Liver (tissue), 9 donors: ENCODE results near the gene SIPA1L2. TPM values are rescaled to one million over a fixed set of nuclear protein-coding genes. Genes with fewer than 3 reads are reported as not detected.
A peak's percentile ranks its signal among the peaks of the same experiment; 100 is the strongest.

Source experiments
- DNase-seq: peaks from one replicate; pipeline ENCODE4 v3.0.0-alpha.2; 2017; ENCODE audit warnings: low spot score
- H3K27ac ChIP-seq, 2 donors: one replicate each; pipeline ENCODE4 v1.7.0; 2013; ENCODE audit warnings: inconsistent platforms in 2 of 2, low read length in 2 of 2, control low read depth in 1 of 2, low read depth in 1 of 2, mild to moderate bottlenecking in 1 of 2
- H3K27me3 ChIP-seq, 4 donors: one replicate each; pipeline versions ENCODE4 v1.6.1 to v1.7.0; 2013; ENCODE audit warnings: low read length in 3 of 4, inconsistent platforms in 1 of 4, mild to moderate bottlenecking in 1 of 4, moderate library complexity in 1 of 4; ENCODE audit not compliant: control insufficient read depth in 4 of 4, insufficient read depth in 4 of 4
- H3K36me3 ChIP-seq, 4 donors: one replicate each; pipeline versions ENCODE4 v1.6.1 to v1.7.0; 2013; ENCODE audit warnings: low read length in 3 of 4, mild to moderate bottlenecking in 3 of 4, low read depth in 1 of 4, moderate library complexity in 1 of 4; ENCODE audit not compliant: control insufficient read depth in 4 of 4, insufficient read depth in 3 of 4
- H3K4me1 ChIP-seq, 4 donors: one replicate each; pipeline versions ENCODE4 v1.6.1 to v1.7.0; 2013; ENCODE audit warnings: low read length in 3 of 4, mild to moderate bottlenecking in 3 of 4, moderate library complexity in 1 of 4; ENCODE audit not compliant: control insufficient read depth in 4 of 4, insufficient read depth in 4 of 4
- H3K4me3 ChIP-seq, 3 donors: one replicate each; pipeline versions ENCODE4 v1.6.1 to v1.7.0; 2013; ENCODE audit warnings: low read length in 3 of 3, control low read depth in 1 of 3, low read depth in 1 of 3, mild to moderate bottlenecking in 1 of 3
- H3K9ac ChIP-seq, 2 donors: one replicate each; pipeline ENCODE4 v1.7.0; 2013; ENCODE audit warnings: low read length in 2 of 2, mild to moderate bottlenecking in 2 of 2, moderate library complexity in 2 of 2, control low read depth in 1 of 2, low read depth in 1 of 2
- H3K9me3 ChIP-seq, 4 donors: one replicate each; pipeline versions ENCODE4 v1.6.1 to v1.7.0; 2013; ENCODE audit warnings: low read length in 3 of 4; ENCODE audit not compliant: control insufficient read depth in 4 of 4
- FOXA1 ChIP-seq: IDR thresholded peaks from 2 replicates; pipeline ENCODE4 v1.6.1; 2016; ENCODE audit warnings: antibody characterized with exemption
- GABPA ChIP-seq, 2 donors: IDR thresholded peaks in 1 of 2; conservative IDR thresholded peaks in 1 of 2; 2 replicates each; pipeline ENCODE4 v1.6.1; 2016; ENCODE audit warnings: antibody characterized with exemption in 2 of 2, mild to moderate bottlenecking in 1 of 2, moderate library complexity in 1 of 2
- HNF4A ChIP-seq, 2 donors: conservative IDR thresholded peaks; 2 replicates each; pipeline ENCODE4 v1.6.1; 2016; ENCODE audit warnings: antibody characterized with exemption in 2 of 2, mild to moderate bottlenecking in 2 of 2
- JUND ChIP-seq, 2 donors: IDR thresholded peaks; 2 replicates each; pipeline ENCODE4 v1.6.1; 2016; ENCODE audit warnings: antibody characterized with exemption in 2 of 2
- NR2F2 ChIP-seq: IDR thresholded peaks from 2 replicates; pipeline ENCODE4 v1.6.1; 2016; ENCODE audit warnings: antibody characterized with exemption
- RAD21 ChIP-seq, 2 donors: IDR thresholded peaks; 2 replicates each; pipeline ENCODE4 v1.6.1; 2016; ENCODE audit warnings: antibody characterized with exemption in 2 of 2, mild to moderate bottlenecking in 2 of 2
- RXRA ChIP-seq, 2 donors: IDR thresholded peaks; 2 replicates each; pipeline ENCODE4 v1.6.1; 2017 to 2018; ENCODE audit warnings: antibody characterized with exemption in 2 of 2, mild to moderate bottlenecking in 1 of 2
- SP1 ChIP-seq: IDR thresholded peaks from 2 replicates; pipeline ENCODE4 v1.6.1; 2018; ENCODE audit warnings: antibody characterized with exemption, mild to moderate bottlenecking
- TAF1 ChIP-seq: conservative IDR thresholded peaks from 2 replicates; pipeline ENCODE4 v1.6.1; 2016; ENCODE audit warnings: antibody characterized with exemption, mild to moderate bottlenecking
- YY1 ChIP-seq: IDR thresholded peaks from 2 replicates; pipeline ENCODE4 v1.6.1; 2016; ENCODE audit warnings: antibody characterized with exemption, mild to moderate bottlenecking
- WGBS: extraction: QIAGEN DNeasy Blood & Tissue Kit; methylation state at CpG from one replicate; pipeline ENCODE4 v1.1.7; 2013; 5-methylcytosine and 5-hydroxymethylcytosine counted together
- polyA plus RNA-seq, 2 donors: library from polyadenylated mRNA; stranded (reverse) in 1 of 2; unstranded in 1 of 2; fragments of 200-250 nt in 1 of 2; fragments of >200 nt in 1 of 2; fragmentation: Nextera tagmentation in 1 of 2; extraction: Ambion mirVana in 1 of 2; gene quantifications; one replicate each; pipeline versions ENCODE4 v1.2.1 to v1.2.3, GENCODE V29; 2013 to 2015
- total RNA-seq, 2 donors: library from RNA; depleted of rRNA; stranded (reverse); fragments of >200 nt; gene quantifications; one replicate each; pipeline ENCODE4 v1.2.3, GENCODE V29; 2014
- TF ChIP-seq, protein P1 (sequence below): IDR thresholded peaks from 2 replicates; pipeline ENCODE4 v1.6.1; 2016; ENCODE audit warnings: antibody characterized with exemption
- TF ChIP-seq, protein P2 (sequence below): IDR thresholded peaks from 2 replicates; pipeline ENCODE4 v1.6.1; 2016; ENCODE audit warnings: antibody characterized with exemption
- TF ChIP-seq, protein P3 (sequence below): IDR thresholded peaks from 2 replicates; pipeline ENCODE4 v1.6.1; 2016; ENCODE audit warnings: antibody characterized with exemption, mild to moderate bottlenecking
- donor health status: healthy.
- donor health status: healthy.
- donor health status: healthy.
- donor health status: healthy.
- donor health status: healthy.

The SIPA1L2 gene
- total and polyA plus RNA-seq, 4 donors, result 1.9 to 18.5 (median 4.0) TPM

DNA sequence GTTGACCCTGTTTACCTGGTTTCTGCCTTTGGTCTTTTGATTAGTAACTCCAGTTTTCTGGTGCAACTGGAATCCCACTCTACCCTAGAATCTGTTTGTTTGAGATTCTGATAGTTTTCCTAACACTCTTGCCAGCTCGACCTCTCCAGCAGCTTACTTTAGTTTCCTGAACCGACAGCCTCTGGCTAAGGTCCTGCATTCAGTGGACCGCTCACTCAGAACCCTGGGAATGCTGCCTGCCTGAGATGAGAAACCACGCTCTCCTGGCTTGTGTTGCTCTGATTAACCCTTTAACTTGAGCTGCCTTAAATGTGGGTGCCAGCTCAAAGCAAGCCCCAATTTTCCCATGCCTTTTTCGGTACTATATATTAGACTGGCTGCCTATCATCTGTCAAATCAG lies 45.3 kb upstream of the SIPA1L2 start:
- peak overlapping the region; percentile 46 to 66 for H3K27ac ChIP-seq
- peak overlapping the region in 1 of 3 donors; percentile 34 for H3K4me3 ChIP-seq
- WGBS, result 34% methylated on average over 5 of the region's 5 CpGs
- no peaks in the 10 kb centered on the region for H3K27me3 ChIP-seq
- DNase-seq, result no peak
- H3K36me3 ChIP-seq, result no peaks in the 10 kb centered on the region
- H3K4me1 ChIP-seq, result peaks cover 2 to 11% (median 9%) of the 10 kb centered on the region in 4 donors
- peak overlapping the region in 1 of 2 donors; percentile 38 for H3K9ac ChIP-seq
- TF ChIP-seq, protein P1, sequence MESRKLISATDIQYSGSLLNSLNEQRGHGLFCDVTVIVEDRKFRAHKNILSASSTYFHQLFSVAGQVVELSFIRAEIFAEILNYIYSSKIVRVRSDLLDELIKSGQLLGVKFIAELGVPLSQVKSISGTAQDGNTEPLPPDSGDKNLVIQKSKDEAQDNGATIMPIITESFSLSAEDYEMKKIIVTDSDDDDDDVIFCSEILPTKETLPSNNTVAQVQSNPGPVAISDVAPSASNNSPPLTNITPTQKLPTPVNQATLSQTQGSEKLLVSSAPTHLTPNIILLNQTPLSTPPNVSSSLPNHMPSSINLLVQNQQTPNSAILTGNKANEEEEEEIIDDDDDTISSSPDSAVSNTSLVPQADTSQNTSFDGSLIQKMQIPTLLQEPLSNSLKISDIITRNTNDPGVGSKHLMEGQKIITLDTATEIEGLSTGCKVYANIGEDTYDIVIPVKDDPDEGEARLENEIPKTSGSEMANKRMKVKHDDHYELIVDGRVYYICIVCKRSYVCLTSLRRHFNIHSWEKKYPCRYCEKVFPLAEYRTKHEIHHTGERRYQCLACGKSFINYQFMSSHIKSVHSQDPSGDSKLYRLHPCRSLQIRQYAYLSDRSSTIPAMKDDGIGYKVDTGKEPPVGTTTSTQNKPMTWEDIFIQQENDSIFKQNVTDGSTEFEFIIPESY, result peak; percentile 10
- TF ChIP-seq HNF4A (conservative IDR thresholded peaks at IDR 0.05) (peak; percentile 35 to 54), RAD21 (IDR thresholded peaks at IDR 0.05) (peak in 1 of 2 donors; percentile 9), RXRA (IDR thresholded peaks at IDR 0.05) (no peak)
- H3K9me3 ChIP-seq, result no peaks in the 10 kb centered on the region

DNA sequence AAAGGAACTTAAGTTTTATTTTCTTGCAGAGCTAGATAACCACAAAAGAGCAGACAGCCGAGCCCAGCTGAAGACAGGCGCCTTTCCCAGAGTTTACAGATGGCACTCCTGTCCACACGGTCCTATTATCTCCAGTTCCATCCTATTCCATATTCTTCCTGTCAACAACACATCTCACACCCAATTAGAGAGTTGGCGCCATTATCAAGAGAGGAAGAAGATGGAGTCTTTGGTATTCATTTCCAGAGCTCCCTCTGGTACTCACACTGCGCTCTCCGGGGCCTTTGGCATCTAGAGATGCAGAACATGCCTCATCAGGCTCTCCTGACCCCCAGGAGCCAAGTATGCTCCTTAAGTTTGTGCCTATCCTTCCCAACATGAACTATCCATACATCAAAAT lies 43.3 kb upstream of the SIPA1L2 start:
- Histone ChIP-seq H3K36me3 (no peaks in the 10 kb centered on the region), H3K27me3 (no peaks in the 10 kb centered on the region), H3K27ac (no peak overlapping the region), H3K9ac (no peak overlapping the region), H3K4me1 (peaks cover 0 to 11% (median 9%) of the 10 kb centered on the region in 4 donors), H3K9me3 (no peaks in the 10 kb centered on the region), H3K4me3 (no peak overlapping the region)
- TF ChIP-seq FOXA1 (no peak), JUND (IDR thresholded peaks at IDR 0.05) (no peak)
- TF ChIP-seq, protein P2, sequence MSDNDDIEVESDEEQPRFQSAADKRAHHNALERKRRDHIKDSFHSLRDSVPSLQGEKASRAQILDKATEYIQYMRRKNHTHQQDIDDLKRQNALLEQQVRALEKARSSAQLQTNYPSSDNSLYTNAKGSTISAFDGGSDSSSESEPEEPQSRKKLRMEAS, result no peak
- TF ChIP-seq, protein P3, sequence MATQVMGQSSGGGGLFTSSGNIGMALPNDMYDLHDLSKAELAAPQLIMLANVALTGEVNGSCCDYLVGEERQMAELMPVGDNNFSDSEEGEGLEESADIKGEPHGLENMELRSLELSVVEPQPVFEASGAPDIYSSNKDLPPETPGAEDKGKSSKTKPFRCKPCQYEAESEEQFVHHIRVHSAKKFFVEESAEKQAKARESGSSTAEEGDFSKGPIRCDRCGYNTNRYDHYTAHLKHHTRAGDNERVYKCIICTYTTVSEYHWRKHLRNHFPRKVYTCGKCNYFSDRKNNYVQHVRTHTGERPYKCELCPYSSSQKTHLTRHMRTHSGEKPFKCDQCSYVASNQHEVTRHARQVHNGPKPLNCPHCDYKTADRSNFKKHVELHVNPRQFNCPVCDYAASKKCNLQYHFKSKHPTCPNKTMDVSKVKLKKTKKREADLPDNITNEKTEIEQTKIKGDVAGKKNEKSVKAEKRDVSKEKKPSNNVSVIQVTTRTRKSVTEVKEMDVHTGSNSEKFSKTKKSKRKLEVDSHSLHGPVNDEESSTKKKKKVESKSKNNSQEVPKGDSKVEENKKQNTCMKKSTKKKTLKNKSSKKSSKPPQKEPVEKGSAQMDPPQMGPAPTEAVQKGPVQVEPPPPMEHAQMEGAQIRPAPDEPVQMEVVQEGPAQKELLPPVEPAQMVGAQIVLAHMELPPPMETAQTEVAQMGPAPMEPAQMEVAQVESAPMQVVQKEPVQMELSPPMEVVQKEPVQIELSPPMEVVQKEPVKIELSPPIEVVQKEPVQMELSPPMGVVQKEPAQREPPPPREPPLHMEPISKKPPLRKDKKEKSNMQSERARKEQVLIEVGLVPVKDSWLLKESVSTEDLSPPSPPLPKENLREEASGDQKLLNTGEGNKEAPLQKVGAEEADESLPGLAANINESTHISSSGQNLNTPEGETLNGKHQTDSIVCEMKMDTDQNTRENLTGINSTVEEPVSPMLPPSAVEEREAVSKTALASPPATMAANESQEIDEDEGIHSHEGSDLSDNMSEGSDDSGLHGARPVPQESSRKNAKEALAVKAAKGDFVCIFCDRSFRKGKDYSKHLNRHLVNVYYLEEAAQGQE, result no peak
- DNase-seq, result no peak
- WGBS, result 90% methylated on average over 6 of the region's 6 CpGs

DNA sequence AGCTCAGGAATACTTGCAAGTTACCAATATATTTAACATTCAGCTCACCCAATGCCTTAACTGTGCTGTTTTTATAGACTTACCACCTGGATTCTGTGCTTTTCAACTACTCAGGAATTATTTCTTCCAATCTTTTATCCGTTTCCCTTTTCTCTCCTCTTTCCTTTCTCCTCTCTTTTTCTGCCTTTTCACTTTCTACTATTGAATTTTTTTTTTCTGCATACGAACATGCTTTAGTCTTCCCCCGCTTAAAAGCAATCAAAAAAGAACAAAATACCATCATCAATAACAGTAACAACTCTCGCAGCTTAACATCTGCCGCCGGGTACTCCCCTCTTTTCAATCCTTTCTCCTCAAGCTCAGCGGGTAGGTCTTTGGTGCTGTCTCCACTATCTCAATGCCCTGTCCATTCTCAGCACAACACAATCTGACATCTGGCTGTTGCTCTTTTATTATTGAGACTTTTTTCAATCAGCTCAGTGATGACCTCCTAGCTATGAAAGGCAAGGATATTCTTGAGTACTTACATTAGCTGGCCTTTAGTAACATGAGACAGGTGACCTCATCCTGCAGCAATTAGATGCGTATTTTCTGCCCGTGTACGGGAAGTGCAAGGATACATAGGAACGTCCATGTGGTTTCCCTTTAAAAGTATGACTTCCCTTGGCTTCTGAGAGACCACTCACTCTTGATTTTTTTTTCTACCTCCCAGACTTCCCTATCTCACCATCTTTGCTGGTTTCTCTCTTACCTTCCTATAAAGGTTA lies 40.2 kb upstream of the SIPA1L2 start:
- TF ChIP-seq TAF1 (no peak), JUND (IDR thresholded peaks at IDR 0.05) (no peak), SP1 (no peak), HNF4A (conservative IDR thresholded peaks at IDR 0.05) (no peak), YY1 (no peak), GABPA (IDR thresholded peaks at IDR 0.05 in 1 of 2, conservative IDR thresholded peaks at IDR 0.05 in 1 of 2) (no peak), RAD21 (IDR thresholded peaks at IDR 0.05) (no peak), NR2F2 (no peak), RXRA (IDR thresholded peaks at IDR 0.05) (no peak), FOXA1 (no peak)
- TF ChIP-seq, protein P3, result no peak
- TF ChIP-seq, protein P2, result no peak
- Histone ChIP-seq H3K4me1 (peaks cover 4 to 12% (median 5%) of the 10 kb centered on the region in 4 donors), H3K27me3 (no peaks in the 10 kb centered on the region), H3K9me3 (no peaks in the 10 kb centered on the region), H3K27ac (no peak overlapping the region), H3K36me3 (no peaks in the 10 kb centered on the region), H3K4me3 (no peak overlapping the region), H3K9ac (no peak overlapping the region)
- 88% methylated on average over 11 of the region's 11 CpGs for WGBS
- DNase-seq, result no peak
